Transverse colon (tissue), 4 donors: ENCODE results near the gene KBTBD2.

Source experiments
- EP300 ChIP-seq: sonication (generic); formaldehyde crosslinking; IDR thresholded peaks from one replicate; pipeline ENCODE4 v1.6.1; 2017; ENCODE audit warnings: antibody characterized with exemption, low read depth
- POLR2A ChIP-seq: fragments of 450-650 bp; IDR thresholded peaks from one replicate; pipeline ENCODE4 v1.6.1; 2016; ENCODE audit warnings: antibody characterized with exemption, mild to moderate bottlenecking, moderate library complexity
- POLR2AphosphoS5 ChIP-seq, 3 donors: sonication (generic); formaldehyde crosslinking; IDR thresholded peaks; one replicate each; pipeline ENCODE4 v1.6.1; 2016; ENCODE audit warnings: antibody characterized with exemption in 3 of 3
- TF ChIP-seq, protein P1 (sequence below), 5 experiments: fragments of 200-600 bp in 3 of 5; fragments of 450-650 bp in 2 of 5; sonication (generic) in 3 of 5; IDR thresholded peaks; 1 replicate in 2 of 5; 2 replicates in 3 of 5; pipeline ENCODE4 v1.5.1; 2016 to 2017; ENCODE audit warnings: antibody characterized with exemption in 5 of 5, inconsistent platforms in 3 of 5, mild to moderate bottlenecking in 2 of 5, moderate library complexity in 1 of 5

DNA sequence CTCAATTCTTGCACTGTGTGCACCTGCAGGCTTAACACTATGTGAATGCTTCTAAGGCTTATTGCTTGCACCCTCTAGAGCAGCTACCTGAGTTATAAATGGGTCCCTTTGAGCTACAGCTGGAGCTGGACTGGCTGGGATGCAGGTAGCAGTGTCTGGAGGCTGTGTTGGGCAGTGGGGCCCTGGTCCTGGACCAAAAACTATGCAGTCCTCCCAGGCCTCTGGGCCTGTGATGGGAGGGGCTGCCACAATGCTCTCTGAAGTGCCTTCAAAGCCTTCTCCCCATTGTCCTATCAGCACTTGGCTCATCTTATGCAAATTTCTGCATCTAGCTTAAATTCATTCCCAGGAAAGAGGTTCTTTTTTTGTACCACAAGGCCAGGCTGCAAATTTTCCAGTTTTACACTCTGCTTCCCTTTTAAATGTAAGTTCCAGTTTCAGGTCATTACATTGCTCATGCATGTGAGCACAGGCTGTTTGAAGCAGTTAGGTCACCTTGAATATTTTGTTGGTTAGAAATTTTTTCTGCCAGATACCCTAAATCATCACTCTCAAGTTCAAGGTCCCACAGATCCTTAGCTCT, 26.0 kb downstream of the KBTBD2 start:
- TF ChIP-seq EP300: no peak
- TF ChIP-seq, protein P1, sequence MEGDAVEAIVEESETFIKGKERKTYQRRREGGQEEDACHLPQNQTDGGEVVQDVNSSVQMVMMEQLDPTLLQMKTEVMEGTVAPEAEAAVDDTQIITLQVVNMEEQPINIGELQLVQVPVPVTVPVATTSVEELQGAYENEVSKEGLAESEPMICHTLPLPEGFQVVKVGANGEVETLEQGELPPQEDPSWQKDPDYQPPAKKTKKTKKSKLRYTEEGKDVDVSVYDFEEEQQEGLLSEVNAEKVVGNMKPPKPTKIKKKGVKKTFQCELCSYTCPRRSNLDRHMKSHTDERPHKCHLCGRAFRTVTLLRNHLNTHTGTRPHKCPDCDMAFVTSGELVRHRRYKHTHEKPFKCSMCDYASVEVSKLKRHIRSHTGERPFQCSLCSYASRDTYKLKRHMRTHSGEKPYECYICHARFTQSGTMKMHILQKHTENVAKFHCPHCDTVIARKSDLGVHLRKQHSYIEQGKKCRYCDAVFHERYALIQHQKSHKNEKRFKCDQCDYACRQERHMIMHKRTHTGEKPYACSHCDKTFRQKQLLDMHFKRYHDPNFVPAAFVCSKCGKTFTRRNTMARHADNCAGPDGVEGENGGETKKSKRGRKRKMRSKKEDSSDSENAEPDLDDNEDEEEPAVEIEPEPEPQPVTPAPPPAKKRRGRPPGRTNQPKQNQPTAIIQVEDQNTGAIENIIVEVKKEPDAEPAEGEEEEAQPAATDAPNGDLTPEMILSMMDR (IDR thresholded peaks at IDR 0.05): no peak
- no peak for TF ChIP-seq POLR2A
- no peak for TF ChIP-seq POLR2AphosphoS5 (IDR thresholded peaks at IDR 0.05)
